Stimulated activated CD8-positive, alpha-beta memory T cell treated with anti-CD3 and anti-CD28 coated beads, Interleukin-4, amount 100 ng/mL, for 48 hours (primary cell): ENCODE data around the gene UBB.
"Not testable (repeated sequence)": the region's sequence is repeated elsewhere in the genome, so short reads cannot be mapped to it uniquely, and the experiment has no call there.

Source experiments
- DNase-seq: peaks from one replicate; pipeline ENCODE4 v3.0.0-alpha.2; 2020

Gene UBB

GRCh38 chr17:16377941-16378341 is 3.0 kb upstream of the UBB start:
- DNase-seq: no peak

GRCh38 chr17:16378636-16379282 is 2.1 kb upstream of the UBB start:
- DNase-seq: no peak

- no peak for DNase-seq
Observed at GRCh38 chr17:16379654-16380053, 1.2 kb upstream of the UBB start.

GRCh38 chr17:16381496-16381820 is 567 bp downstream of the UBB start:
- no peak for DNase-seq

GRCh38 chr17:16383216-16383615 is 2.3 kb downstream of the UBB start:
- DNase-seq: no peak

- no peak for DNase-seq
Observed at GRCh38 chr17:16383772-16384287, 2.9 kb downstream of the UBB start.

- no peak for DNase-seq
Observed at GRCh38 chr17:16384557-16384956, 3.7 kb downstream of the UBB start.

GRCh38 chr17:16386126-16386507 is 5.2 kb downstream of the UBB start:
- not testable (repeated sequence) for DNase-seq

GRCh38 chr17:16391451-16391850 is 10.6 kb downstream of the UBB start:
- no peak for DNase-seq

- not testable (repeated sequence) for DNase-seq
Observed at GRCh38 chr17:16392491-16392890, 11.6 kb downstream of the UBB start.

GRCh38 chr17:16395887-16396286 is 15.0 kb downstream of the UBB start:
- not testable (repeated sequence) for DNase-seq

- not testable (repeated sequence) for DNase-seq
Observed at GRCh38 chr17:16396693-16397092, 15.8 kb downstream of the UBB start.

GRCh38 chr17:16398270-16399267 is 17.7 kb downstream of the UBB start:
- no peak for DNase-seq

- not testable (repeated sequence) for DNase-seq
Observed at GRCh38 chr17:16403847-16404246, 23.0 kb downstream of the UBB start.

GRCh38 chr17:16406742-16407674 is 26.1 kb downstream of the UBB start:
- no peak for DNase-seq

GRCh38 chr17:16407911-16408588 is 27.2 kb downstream of the UBB start:
- DNase-seq: peak; percentile 50

GRCh38 chr17:16415031-16415924 is 34.4 kb downstream of the UBB start, which contains the start of gene TRPV2:
TSS of gene TRPV2 (plus strand) at chr17:16415571. CDS start at chr17:16417669, 2,098 bp downstream.
- DNase-seq: peak; percentile 72

GRCh38 chr17:16417399-16417798 is 36.5 kb downstream of the UBB start:
- DNase-seq: no peak

- DNase-seq: no peak
Observed at GRCh38 chr17:16417896-16418684, 37.2 kb downstream of the UBB start.

- DNase-seq: peak; percentile 46
Observed at GRCh38 chr17:16418685-16419068, 37.8 kb downstream of the UBB start.
